ENCODE data around the gene ZBTB16.

GRCh38 chr11:114182471-114183043 lies 123.0 kb downstream of the ZBTB16 start:
- no peak for TF ChIP-seq CTCF (IDR thresholded peaks at IDR 0.05; ENCODE audit: low read depth, low read length, missing input control)
- TF ChIP-seq YY1 (IDR thresholded peaks at IDR 0.05) = no peak
- no peak for TF ChIP-seq GABPA (IDR thresholded peaks at IDR 0.05 in 1 of 2, conservative IDR thresholded peaks at IDR 0.05 in 1 of 2)

Measured in liver (tissue), 3 donors.